Measurements from ENCODE around the gene UBL7.

GRCh38 chr15:74427607-74428441, 33.1 kb downstream of the UBL7 start:
- TF ChIP-seq CTCF (IDR thresholded peaks at IDR 0.05; ENCODE audit: poor library complexity) (no peak), EZH2 (IDR thresholded peaks at IDR 0.05; ENCODE audit: borderline replicate concordance) (no peak)
